ENCODE results near the gene CCBE1.
"Not testable (repeated sequence)": the region's sequence is repeated elsewhere in the genome, so short reads cannot be mapped to it uniquely, and the experiment has no call there.

Gene CCBE1

DNA sequence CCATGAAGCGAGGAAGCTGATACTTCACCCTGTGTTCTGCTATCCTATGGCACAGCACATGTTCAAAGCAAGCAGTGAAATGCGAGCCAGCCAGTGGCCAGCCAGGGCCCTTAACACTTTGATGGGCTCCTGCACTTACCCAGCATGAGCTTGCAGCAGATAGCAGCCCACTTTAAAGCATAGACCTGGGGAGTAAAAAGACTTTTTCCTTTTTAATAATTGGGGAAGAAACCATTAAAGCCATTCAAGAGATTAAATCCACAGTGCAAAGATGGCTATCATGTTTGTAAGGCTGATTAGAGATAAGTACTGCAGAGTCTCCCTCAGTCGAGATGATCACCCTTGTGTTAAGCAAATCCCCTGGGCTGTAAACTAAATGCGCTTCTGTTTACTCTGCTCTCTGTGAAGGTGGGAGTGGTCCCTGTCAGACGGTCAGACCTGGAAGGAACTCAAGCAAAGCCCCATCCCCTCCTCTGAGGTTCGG is 15.7 kb downstream of the CCBE1 start:
- DNase-seq (ENCODE audit: low read depth in 2 of 2) = no peak

GRCh38 chr18:59681051-59681450 is 16.2 kb downstream of the CCBE1 start:
- DNase-seq (ENCODE audit: low read depth in 2 of 2) = no peak

GRCh38 chr18:59675346-59675745 is 21.9 kb downstream of the CCBE1 start:
- no peak for DNase-seq (ENCODE audit: low read depth in 2 of 2)

DNA sequence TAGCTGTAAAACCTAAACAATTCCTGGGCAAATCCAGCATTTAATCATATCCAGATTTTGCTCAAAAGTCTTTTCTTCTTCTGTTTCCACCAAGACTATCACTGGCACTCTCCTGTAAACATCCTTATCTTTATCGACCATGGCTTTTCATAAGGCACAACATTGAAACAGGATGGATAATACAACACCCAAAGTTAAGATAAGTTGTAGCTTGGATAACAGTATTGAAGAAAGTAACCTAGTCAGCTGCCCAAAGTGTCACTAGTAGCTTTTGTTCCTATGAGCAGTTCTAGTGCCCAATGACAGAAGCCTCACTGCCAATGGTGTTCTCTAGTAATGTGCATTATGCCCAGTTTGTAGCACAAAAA is 22.3 kb downstream of the CCBE1 start:
- no peak for DNase-seq (ENCODE audit: low read depth in 2 of 2)

GRCh38 chr18:59674186-59674902 is 22.9 kb downstream of the CCBE1 start:
- DNase-seq (ENCODE audit: low read depth in 2 of 2) = no peak

DNA sequence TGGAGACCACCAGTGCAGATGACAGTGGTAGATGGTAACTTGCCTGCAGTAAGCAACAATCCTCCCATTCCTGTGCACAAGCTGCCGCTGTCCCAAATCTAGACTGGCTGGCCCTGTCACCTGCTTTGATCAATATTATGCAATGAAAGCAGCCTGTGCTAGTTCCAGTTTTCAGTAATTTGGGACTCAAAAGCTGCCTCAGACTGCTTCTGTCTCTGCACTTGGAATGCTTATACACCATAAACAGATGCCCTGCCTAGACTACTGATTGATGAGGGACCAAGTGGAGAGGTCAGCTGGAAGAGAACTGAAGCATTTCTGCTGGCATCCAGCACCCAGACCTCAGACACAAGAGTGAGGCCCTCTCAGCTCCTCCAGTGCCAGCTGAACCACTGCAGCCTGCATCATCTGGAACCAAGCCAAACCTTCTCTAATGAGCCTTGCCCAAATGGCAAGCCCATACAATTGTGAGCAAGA is 24.9 kb downstream of the CCBE1 start:
- no peak for DNase-seq (ENCODE audit: low read depth in 2 of 2)

DNA sequence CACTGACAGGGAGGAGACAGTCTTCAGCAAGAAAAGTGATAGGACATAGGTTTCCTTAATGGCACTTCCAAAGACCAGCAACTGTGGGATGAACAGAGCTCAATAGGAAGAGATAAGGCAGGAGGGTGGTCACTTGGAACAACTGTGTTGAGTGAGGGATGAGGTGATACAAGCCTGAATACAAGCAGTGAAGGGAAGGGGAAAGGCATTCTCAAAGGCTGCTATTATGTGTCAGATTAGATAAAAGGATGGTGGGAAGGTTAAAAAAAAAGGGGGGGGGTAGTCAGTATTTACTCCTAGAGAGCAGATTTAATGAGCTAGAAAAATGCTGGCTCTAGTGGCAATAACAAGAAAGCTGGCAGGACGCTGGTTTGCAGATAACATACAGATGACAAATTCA is 25.7 kb downstream of the CCBE1 start:
- no peak for DNase-seq (ENCODE audit: low read depth in 2 of 2)

DNA sequence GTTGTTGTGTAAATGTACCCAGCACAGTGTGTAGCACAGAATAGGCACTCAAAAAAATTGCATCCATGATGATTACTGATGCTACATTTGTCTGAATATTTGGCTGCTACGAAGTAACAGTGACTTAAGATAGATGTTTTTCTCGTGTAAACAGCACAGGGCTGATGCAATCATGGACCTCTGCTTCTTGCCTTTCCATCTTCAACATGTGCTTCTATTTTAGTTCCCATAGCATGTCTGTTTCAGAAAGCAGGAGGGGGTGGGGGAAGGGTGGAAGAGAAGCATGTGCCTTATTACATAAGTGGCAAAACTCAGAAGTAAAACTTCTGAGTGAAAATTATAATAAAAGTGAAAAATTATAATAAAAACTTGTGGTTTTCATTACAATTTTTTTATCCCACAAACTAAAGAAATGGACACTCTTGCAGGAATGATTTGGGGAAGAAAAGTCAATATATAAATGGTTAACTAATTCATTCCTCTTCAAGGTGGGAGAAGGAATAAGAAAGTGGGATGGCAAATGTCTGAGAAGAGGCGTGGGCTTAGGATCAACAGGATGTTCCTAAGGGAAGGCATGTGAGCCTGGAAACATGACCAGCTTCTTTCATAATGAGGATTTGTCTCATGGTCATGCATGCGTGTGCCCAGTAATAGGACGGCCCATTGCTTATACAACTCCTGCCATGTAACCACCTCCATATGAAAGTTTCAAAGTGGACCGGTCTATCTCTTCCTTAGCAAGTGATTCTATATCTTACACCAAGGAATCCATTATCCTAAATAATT is 27.2 kb downstream of the CCBE1 start:
- no peak for DNase-seq (ENCODE audit: low read depth in 2 of 2)

GRCh38 chr18:59667488-59667887 is 29.7 kb downstream of the CCBE1 start:
- DNase-seq (ENCODE audit: low read depth in 2 of 2) = no peak

GRCh38 chr18:59666007-59666402 is 31.2 kb downstream of the CCBE1 start:
- not testable (repeated sequence) for DNase-seq (ENCODE audit: low read depth in 2 of 2)

GRCh38 chr18:59665057-59666006 is 31.9 kb downstream of the CCBE1 start:
- no peak for DNase-seq (ENCODE audit: low read depth in 2 of 2)

DNA sequence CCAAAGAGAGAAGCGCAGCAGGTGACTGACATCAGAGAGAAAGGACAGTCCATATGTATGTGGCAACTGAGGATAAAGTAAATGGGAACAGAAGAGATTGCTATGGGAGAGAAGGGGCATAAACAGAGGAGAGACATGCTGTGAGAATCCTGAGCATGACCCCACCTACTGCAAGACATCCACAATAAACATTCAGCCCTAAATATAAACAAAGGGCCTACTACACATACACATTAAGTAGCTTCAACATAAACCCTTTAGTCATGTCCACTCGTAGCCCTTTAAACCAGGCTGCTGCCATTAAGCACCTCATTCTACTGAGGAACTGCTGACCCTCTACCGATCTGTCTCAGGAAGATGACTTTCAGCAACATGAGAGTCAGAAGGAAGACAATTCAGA is 32.9 kb downstream of the CCBE1 start:
- DNase-seq (ENCODE audit: low read depth in 2 of 2) = no peak

- DNase-seq (ENCODE audit: low read depth in 2 of 2) = no peak
Observed at GRCh38 chr18:59663096-59663495, 34.1 kb downstream of the CCBE1 start.

GRCh38 chr18:59661891-59662701 is 35.1 kb downstream of the CCBE1 start:
- DNase-seq (ENCODE audit: low read depth in 2 of 2) = no peak

DNA sequence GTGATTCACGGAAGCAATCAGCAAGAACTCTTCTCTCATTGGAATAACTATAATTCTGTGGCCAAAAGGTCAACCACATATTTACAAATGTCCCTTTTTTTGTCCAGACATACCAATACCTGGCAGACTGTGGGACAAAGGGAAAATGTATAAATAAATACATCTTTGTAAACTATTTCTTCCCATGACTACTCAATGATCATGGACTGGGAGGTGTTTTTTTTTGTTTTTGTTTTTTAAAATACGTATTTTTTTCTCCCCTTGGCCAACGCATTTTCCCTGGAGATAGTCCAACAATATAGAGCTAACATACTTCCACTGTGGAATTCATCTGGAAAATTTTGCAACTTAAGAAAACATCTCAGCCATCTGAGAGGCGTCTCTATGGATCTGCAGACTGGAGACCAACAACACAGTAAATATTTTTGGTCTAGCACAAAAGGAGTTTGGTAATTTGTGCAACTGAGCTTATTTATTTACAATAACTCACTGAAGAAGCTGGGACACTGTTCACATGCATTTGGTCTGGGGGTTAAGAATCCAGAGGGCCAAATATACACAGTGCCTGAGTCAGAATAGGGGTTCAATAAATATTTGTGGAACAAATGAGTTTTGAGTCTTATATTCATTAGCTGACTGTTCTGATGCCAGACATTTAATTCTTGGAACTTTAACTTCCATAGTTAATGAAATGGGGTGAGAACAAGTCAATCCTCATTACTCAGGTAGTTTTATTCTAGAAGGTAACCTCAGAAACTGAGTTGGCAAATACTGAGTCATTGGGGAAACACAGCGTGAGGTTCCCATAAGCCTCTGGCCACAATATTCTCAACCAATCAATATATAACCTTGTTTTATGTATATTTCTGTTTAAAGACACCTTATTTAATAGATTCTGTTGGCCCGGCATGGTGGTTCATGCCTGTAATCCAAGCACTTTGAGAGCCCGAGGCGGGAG is 36.2 kb downstream of the CCBE1 start:
- DNase-seq (ENCODE audit: low read depth in 2 of 2) = no peak

- DNase-seq (ENCODE audit: low read depth in 2 of 2) = no peak
Observed at GRCh38 chr18:59660366-59660765, 36.9 kb downstream of the CCBE1 start.

DNA sequence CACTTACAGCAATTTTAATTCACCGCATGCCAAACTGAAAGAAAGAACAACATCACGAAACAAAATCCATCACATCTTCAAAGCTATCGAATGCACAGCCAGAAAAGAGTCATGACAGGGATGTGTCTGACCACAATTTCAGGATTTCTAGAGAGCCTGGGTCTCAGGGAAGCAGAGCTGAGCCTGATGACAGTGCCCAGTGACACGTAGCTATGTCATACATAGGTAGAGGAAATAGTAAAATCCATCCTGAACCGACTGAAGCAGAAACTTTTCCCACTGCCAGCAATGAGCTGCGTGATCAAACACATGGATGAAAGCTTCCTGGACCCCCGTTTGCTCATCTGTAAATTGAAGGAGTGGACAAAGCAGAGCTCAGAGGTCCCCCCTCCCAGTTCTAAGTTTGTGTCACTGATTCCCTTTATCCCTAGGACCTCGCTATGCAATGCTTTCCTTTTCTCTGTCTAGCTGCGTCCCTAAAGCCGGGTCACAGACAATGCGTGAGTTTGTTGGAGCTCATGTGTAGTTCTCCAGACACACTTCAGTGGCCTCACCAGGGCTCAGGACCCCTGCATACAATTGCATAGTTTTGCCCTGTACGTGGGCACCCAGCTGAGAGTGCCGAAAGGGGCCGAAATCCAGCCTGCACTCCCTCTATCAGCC is 37.6 kb downstream of the CCBE1 start:
- DNase-seq (ENCODE audit: low read depth in 2 of 2) = no peak

GRCh38 chr18:59658941-59659340 is 38.3 kb downstream of the CCBE1 start:
- DNase-seq (ENCODE audit: low read depth in 2 of 2) = no peak

GRCh38 chr18:59657012-59657411 is 40.2 kb downstream of the CCBE1 start:
- DNase-seq (ENCODE audit: low read depth in 2 of 2) = no peak

All from stimulated activated CD8-positive, alpha-beta memory T cell treated with anti-CD3 and anti-CD28 coated beads, Interleukin-15, amount 100 ng/mL, for 48 hours (primary cell).